Measurements from ENCODE around the gene PTPRT. TPM values are rescaled to one million over a fixed set of nuclear protein-coding genes. Genes with fewer than 3 reads are reported as not detected.

The PTPRT gene
- total and polyA plus RNA-seq, 4 donors = 0.14 to 2.8 (median 0.40) TPM

- H3K4me1 ChIP-seq (ENCODE audit: control insufficient read depth in 4 of 4, insufficient read depth in 4 of 4, low read length in 3 of 4) = no peaks in the 10 kb centered on the region
- WGBS = 74% methylated on average over 3 of the region's 3 CpGs
Observed at GRCh38 chr20:42516692-42517091, 673.0 kb downstream of the PTPRT start.

DNA sequence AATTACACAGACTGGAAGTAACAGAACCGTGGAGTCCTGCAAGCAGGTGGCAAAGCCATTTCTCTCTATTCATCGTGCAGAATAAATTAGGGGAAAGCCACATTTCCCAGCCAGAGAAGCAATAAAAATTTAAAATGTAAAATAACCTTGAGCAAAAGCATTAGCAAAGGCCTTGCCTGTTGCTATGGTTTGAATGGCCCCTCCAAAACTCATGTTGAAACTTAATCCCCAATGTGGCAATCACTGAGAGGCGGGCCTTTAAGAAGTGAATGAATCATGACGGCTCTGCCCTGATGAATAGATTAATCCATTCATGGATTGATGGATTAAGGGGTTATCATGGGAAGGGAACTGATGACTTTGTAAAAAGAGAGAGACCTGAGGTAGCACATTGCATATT, 679.0 kb downstream of the PTPRT start:
- H3K27ac ChIP-seq (ENCODE audit: low read depth in 1 of 2, low read length in 2 of 2) = no peak overlapping the region
- H3K9ac ChIP-seq (ENCODE audit: low read depth in 1 of 2, low read length in 2 of 2) = no peak overlapping the region
- no peaks in the 10 kb centered on the region for H3K4me1 ChIP-seq (ENCODE audit: control insufficient read depth in 4 of 4, insufficient read depth in 4 of 4, low read length in 3 of 4)
- H3K9me3 ChIP-seq (ENCODE audit: control insufficient read depth in 4 of 4, low read length in 3 of 4) = no peaks in the 10 kb centered on the region
- no peak for DNase-seq (ENCODE audit: low spot score)
- no peak overlapping the region for H3K4me3 ChIP-seq (ENCODE audit: low read depth in 1 of 3, low read length in 3 of 3)
- WGBS = 85% methylated on average over 4 of the region's 4 CpGs
- H3K27me3 ChIP-seq (ENCODE audit: control insufficient read depth in 4 of 4, insufficient read depth in 4 of 4, low read length in 3 of 4) = no peaks in the 10 kb centered on the region
- H3K36me3 ChIP-seq (ENCODE audit: control insufficient read depth in 4 of 4, insufficient read depth in 3 of 4, low read depth in 1 of 4, low read length in 3 of 4) = no peaks in the 10 kb centered on the region
- TF ChIP-seq FOXA1 (IDR thresholded peaks at IDR 0.05) (no peak), REST (IDR thresholded peaks at IDR 0.05) (no peak), ATF3 (IDR thresholded peaks at IDR 0.05) (no peak), YY1 (IDR thresholded peaks at IDR 0.05) (no peak), HNF4A (conservative IDR thresholded peaks at IDR 0.05) (no peak), TAF1 (conservative IDR thresholded peaks at IDR 0.05) (no peak), EGR1 (IDR thresholded peaks at IDR 0.05; ENCODE audit: low read depth in 2 of 2) (no peak), GABPA (IDR thresholded peaks at IDR 0.05 in 1 of 2, conservative IDR thresholded peaks at IDR 0.05 in 1 of 2) (no peak)
- TF ChIP-seq, protein P1, sequence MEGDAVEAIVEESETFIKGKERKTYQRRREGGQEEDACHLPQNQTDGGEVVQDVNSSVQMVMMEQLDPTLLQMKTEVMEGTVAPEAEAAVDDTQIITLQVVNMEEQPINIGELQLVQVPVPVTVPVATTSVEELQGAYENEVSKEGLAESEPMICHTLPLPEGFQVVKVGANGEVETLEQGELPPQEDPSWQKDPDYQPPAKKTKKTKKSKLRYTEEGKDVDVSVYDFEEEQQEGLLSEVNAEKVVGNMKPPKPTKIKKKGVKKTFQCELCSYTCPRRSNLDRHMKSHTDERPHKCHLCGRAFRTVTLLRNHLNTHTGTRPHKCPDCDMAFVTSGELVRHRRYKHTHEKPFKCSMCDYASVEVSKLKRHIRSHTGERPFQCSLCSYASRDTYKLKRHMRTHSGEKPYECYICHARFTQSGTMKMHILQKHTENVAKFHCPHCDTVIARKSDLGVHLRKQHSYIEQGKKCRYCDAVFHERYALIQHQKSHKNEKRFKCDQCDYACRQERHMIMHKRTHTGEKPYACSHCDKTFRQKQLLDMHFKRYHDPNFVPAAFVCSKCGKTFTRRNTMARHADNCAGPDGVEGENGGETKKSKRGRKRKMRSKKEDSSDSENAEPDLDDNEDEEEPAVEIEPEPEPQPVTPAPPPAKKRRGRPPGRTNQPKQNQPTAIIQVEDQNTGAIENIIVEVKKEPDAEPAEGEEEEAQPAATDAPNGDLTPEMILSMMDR (IDR thresholded peaks at IDR 0.05; ENCODE audit: low read depth, low read length, missing input control) = no peak
- TF ChIP-seq, protein P2, sequence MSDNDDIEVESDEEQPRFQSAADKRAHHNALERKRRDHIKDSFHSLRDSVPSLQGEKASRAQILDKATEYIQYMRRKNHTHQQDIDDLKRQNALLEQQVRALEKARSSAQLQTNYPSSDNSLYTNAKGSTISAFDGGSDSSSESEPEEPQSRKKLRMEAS (IDR thresholded peaks at IDR 0.05) = no peak

More at GRCh38 chr20:42516692-42517091, 673.0 kb downstream of the PTPRT start:
- no peak overlapping the region for H3K27ac ChIP-seq (ENCODE audit: low read depth in 1 of 2, low read length in 2 of 2)
- H3K4me3 ChIP-seq (ENCODE audit: low read depth in 1 of 3, low read length in 3 of 3) = no peak overlapping the region
- no peaks in the 10 kb centered on the region for H3K27me3 ChIP-seq (ENCODE audit: control insufficient read depth in 4 of 4, insufficient read depth in 4 of 4, low read length in 3 of 4)
- no peak for DNase-seq (ENCODE audit: low spot score)
- no peaks in the 10 kb centered on the region for H3K9me3 ChIP-seq (ENCODE audit: control insufficient read depth in 4 of 4, low read length in 3 of 4)
- H3K36me3 ChIP-seq (ENCODE audit: control insufficient read depth in 4 of 4, insufficient read depth in 3 of 4, low read depth in 1 of 4, low read length in 3 of 4) = no peaks in the 10 kb centered on the region
- TF ChIP-seq RXRA (IDR thresholded peaks at IDR 0.05) (no peak), ATF3 (IDR thresholded peaks at IDR 0.05) (no peak), HNF4G (IDR thresholded peaks at IDR 0.05) (no peak), REST (IDR thresholded peaks at IDR 0.05) (no peak)
- TF ChIP-seq, protein P3, sequence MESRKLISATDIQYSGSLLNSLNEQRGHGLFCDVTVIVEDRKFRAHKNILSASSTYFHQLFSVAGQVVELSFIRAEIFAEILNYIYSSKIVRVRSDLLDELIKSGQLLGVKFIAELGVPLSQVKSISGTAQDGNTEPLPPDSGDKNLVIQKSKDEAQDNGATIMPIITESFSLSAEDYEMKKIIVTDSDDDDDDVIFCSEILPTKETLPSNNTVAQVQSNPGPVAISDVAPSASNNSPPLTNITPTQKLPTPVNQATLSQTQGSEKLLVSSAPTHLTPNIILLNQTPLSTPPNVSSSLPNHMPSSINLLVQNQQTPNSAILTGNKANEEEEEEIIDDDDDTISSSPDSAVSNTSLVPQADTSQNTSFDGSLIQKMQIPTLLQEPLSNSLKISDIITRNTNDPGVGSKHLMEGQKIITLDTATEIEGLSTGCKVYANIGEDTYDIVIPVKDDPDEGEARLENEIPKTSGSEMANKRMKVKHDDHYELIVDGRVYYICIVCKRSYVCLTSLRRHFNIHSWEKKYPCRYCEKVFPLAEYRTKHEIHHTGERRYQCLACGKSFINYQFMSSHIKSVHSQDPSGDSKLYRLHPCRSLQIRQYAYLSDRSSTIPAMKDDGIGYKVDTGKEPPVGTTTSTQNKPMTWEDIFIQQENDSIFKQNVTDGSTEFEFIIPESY (IDR thresholded peaks at IDR 0.05) = no peak
- TF ChIP-seq, protein P2 (IDR thresholded peaks at IDR 0.05) = no peak
- no peak overlapping the region for H3K9ac ChIP-seq (ENCODE audit: low read depth in 1 of 2, low read length in 2 of 2)

All from liver (tissue), 9 donors.